ENCODE data around the gene USP40. TPM values are rescaled to one million over a fixed set of nuclear protein-coding genes. Genes with fewer than 3 reads are reported as not detected.

Gene USP40
- total RNA-seq, 6 donors from 2014 or later: 34.4 to 75.4 (median 50.4) TPM

- no peaks in the 10 kb centered on the region for H3K9me3 ChIP-seq
- H3K4me1 ChIP-seq: peaks cover 4 to 23% (median 13%) of the 10 kb centered on the region in 4 donors
- DNase-seq: peak in 1 of 2 donors; percentile 63
- no peaks in the 10 kb centered on the region for H3K27me3 ChIP-seq
- H3K36me3 ChIP-seq: peaks cover 4 to 50% (median 18%) of the 10 kb centered on the region in 4 donors
- no peak overlapping the region for H3K4me3 ChIP-seq
- 95 to 97% methylated on average over 31 to 44 of the region's 45 CpGs for WGBS, 2 donors
- no peak for TF ChIP-seq POLR2A (IDR thresholded peaks at IDR 0.05)
- no peak for TF ChIP-seq CTCF (IDR thresholded peaks at IDR 0.05)
- TF ChIP-seq POLR2AphosphoS5 (IDR thresholded peaks at IDR 0.05): no peak
- TF ChIP-seq EP300 (IDR thresholded peaks at IDR 0.05): no peak
- no peak for ATAC-seq (ENCODE audit: low FRiP score in 2 of 2)
- H3K27ac ChIP-seq: no peak overlapping the region
These were observed 89.7 kb downstream of the USP40 start for GRCh38 chr2:233476651-233477547.

GRCh38 chr2:233476063-233476410 lies 90.5 kb downstream of the USP40 start:
- no peaks in the 10 kb centered on the region for H3K27me3 ChIP-seq
- H3K4me1 ChIP-seq: peaks cover 0 to 15% (median 10%) of the 10 kb centered on the region in 4 donors
- TF ChIP-seq EP300 (IDR thresholded peaks at IDR 0.05) (no peak), POLR2AphosphoS5 (IDR thresholded peaks at IDR 0.05) (no peak)
- 94 to 96% methylated on average over 14 of the region's 14 CpGs for WGBS, 2 donors
- ATAC-seq (ENCODE audit: low FRiP score in 2 of 2): no peak
- no peaks in the 10 kb centered on the region for H3K9me3 ChIP-seq
- H3K27ac ChIP-seq: no peak overlapping the region
- no peak for DNase-seq
- peaks cover 4 to 54% (median 21%) of the 10 kb centered on the region in 4 donors for H3K36me3 ChIP-seq
- no peak overlapping the region for H3K4me3 ChIP-seq

GRCh38 chr2:233474308-233475160 lies 92.0 kb downstream of the USP40 start:
- ATAC-seq (ENCODE audit: low FRiP score in 2 of 2) (no peak), DNase-seq (peak; percentile 20 to 53)
- Histone ChIP-seq H3K4me1 (peaks cover under 1 to 4% (median 2%) of the 10 kb centered on the region in 4 donors), H3K9me3 (no peaks in the 10 kb centered on the region), H3K4me3 (no peak overlapping the region), H3K27ac (peak overlapping the region in 3 of 4 donors; percentile 18 to 22 (median 21)), H3K27me3 (no peaks in the 10 kb centered on the region), H3K36me3 (peaks cover 4 to 58% (median 29%) of the 10 kb centered on the region in 4 donors)
- 76 to 81% methylated on average over 14 to 22 of the region's 22 CpGs for WGBS, 2 donors
- TF ChIP-seq EP300 (IDR thresholded peaks at IDR 0.05) (no peak), POLR2A (IDR thresholded peaks at IDR 0.05) (no peak), POLR2AphosphoS5 (IDR thresholded peaks at IDR 0.05) (no peak), CTCF (IDR thresholded peaks at IDR 0.05) (no peak)

GRCh38 chr2:233473878-233474277 lies 92.7 kb downstream of the USP40 start:
- H3K27ac ChIP-seq: peak overlapping the region in 2 of 4 donors; percentile 18 to 22

More at GRCh38 chr2:233473878-233474277, 92.7 kb downstream of the USP40 start:
- DNase-seq (peak; percentile 10 to 46), ATAC-seq (ENCODE audit: low FRiP score in 2 of 2) (no peak)
- 98 to 100% methylated on average over 5 to 10 of the region's 10 CpGs for WGBS, 2 donors
- peaks cover 4 to 63% (median 36%) of the 10 kb centered on the region in 4 donors for H3K36me3 ChIP-seq
- no peaks in the 10 kb centered on the region for H3K9me3 ChIP-seq
- H3K4me1 ChIP-seq: peaks cover 0 to 8% (median 3%) of the 10 kb centered on the region in 4 donors
- H3K27me3 ChIP-seq: no peaks in the 10 kb centered on the region
- TF ChIP-seq POLR2A (IDR thresholded peaks at IDR 0.05) (no peak), POLR2AphosphoS5 (IDR thresholded peaks at IDR 0.05) (no peak), EP300 (IDR thresholded peaks at IDR 0.05) (no peak), CTCF (IDR thresholded peaks at IDR 0.05) (no peak)
- no peak overlapping the region for H3K4me3 ChIP-seq
